Hematopoietic multipotent progenitor cell (in vitro differentiated cells): Measurements from ENCODE around the gene BMPR1A. TPM values are rescaled to one million over a fixed set of nuclear protein-coding genes. Genes with fewer than 3 reads are reported as not detected.
"Not testable (repeated sequence)": the region's sequence is repeated elsewhere in the genome, so short reads cannot be mapped to it uniquely, and the experiment has no call there.

ENCODE experiments used
- DNase-seq, 3 donors: peaks; one replicate each; pipeline ENCODE4 v3.0.0-alpha.2; 2011 to 2015; ENCODE audit warnings: low read depth in 2 of 3, low spot score in 2 of 3
- total RNA-seq: library from RNA; depleted of rRNA; stranded (reverse); fragments of >200 nt; gene quantifications from one replicate; pipeline ENCODE4 v1.2.3, GENCODE V29; 2012

Gene BMPR1A
- total RNA-seq, 1 donor: under 0.01 TPM

DNA sequence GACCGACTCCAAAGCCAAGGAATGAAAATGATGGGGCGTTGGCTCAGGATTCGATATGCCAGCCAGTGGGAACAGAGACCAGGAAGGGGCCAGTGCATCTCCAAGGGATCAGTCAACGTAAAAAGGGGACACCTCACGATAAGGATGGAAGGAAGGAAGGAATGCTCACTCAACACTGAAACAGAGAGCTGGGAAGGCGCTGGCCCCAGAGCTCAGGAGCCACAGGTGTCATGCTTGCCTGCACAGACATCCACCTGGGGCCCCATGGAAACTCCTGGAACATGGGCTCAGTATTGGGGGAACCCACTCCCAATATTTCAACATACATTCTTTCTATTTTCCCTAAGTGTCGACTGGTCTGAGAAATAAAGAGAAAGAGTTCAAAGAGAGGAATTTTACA lies 195.7 kb downstream of the BMPR1A start:
- DNase-seq: no peak

DNA sequence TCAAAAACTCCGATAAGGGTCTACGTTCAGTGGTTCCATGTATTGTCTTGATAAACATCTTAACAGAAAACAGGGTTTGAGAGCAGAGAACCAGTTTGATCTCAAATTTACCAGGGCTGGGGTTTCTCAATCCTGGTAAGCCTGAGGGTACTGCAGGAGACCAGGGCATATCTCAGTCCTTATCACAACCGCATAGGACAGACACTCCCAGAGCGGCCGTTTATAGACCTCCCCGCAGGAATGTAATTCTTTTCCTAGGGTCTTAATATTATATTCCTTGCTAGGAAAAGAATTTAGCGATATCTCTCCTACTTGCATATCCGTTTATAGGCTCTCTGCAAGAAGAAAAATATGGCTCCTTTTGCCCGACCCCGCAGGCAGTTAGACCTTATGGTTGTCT lies 196.3 kb downstream of the BMPR1A start:
- not testable (repeated sequence) for DNase-seq

DNA sequence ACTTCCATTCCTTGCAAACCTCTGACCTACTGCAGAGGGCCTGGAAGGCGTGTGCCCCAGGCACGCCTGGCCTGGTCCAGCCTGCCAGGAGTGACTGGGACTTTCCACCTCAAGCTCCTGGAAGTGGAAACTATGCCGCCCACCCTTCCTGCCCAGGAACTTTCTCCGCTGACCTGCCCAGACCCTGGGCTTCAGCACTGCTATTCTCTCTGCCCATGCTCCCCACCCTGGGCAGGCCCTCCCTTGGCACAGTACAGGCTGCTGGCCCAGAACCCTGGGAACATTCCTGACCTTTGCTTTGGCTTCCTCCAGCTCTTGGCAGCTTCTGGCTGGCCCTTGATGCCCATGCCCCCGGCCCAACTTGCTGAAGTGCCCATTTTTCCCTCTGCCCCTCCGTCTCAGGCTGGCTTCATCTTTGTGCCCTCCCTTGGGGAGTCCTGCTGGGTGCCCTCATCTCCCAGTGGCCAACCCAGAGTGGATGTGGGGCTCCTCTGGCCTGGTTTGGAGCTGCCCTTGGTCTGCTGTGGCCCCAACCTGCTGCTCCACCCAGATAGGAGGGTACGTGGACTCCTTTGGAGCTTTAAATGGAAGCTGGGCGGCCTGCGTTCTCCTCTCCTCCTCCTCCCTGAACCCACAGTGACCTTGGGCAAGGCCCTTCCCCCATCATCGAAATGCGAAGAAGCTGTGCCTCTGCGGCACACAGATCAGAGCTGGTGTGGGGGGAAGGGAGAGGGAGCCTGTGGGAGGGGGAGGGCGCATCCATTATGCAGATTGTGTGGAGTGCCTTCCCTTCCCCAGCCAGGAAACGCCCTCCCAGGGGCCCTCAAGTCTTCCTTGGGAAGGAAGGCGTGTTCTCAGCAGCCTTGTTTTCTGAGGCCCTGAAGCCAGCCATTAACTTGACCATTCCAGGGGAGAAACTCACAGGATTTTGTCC lies 197.6 kb downstream of the BMPR1A start:
- no peak for DNase-seq

- DNase-seq: no peak
Measured at GRCh38 chr10:86954681-86955500, 198.5 kb downstream of the BMPR1A start.

DNA sequence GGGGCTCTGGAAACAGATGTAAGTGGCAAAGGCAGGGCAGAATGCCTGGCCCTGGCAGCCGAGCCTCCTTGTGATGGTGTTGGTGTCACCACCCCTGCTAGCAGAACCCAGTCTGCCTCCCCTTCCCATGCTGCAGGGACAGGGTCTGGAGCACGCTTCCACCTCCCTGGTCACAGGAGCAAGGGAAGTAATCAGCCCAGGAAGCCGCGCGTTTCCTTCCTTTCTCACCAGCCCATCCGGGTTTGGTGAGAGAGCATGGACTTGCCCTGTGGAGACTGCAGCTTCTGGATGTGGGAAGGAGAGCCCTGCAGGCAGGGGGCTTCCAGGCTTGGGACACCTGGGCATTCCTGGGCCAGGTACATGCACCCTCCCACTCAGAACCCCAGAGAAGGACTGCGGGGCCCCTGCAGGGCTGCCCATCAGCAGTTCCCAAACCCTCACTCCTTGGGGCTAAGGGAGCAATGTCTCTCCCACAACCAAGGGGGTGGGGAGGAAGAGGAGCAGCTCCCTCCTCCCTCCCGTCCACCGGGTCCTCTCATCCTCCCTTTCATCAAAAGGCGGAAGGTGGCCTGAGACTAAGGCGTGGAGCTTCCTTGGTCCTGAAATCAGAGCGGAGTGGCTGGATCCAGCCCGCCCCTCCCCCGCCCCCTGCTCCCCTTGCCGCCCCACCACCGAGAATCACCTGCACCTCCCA lies 199.2 kb downstream of the BMPR1A start:
- DNase-seq: no peak

- no peak for DNase-seq
Measured at GRCh38 chr10:86956195-86956847, 199.9 kb downstream of the BMPR1A start.

DNA sequence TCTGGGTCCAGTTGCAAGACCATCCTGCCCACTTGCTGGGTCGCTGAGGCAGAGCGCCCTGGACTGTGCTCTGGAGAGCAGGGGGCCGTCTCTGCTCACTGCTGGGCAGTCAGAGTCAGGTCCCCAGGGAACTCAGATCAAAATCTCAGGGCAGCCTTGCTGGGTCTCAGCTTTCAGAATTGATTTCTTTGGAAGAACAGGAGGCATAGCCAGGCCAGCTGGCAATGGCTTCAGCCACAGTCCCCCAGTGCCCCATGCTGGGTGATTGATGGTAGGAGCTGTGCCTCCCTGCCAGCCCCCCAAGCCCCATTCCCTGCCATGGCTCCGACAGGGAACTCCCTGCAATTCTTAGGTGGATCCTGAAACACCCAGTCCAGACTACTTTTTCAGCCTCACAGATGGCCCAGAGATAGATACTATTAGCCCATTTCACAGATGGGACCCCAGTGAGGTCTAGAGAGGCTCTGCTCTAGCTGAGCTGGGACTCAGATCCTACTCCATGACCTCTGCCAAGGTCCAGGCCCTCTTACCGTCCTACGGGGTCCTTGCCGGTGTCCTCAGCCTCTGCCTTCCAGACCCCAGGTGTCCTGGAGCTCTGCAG lies 200.5 kb downstream of the BMPR1A start:
- DNase-seq: no peak

DNA sequence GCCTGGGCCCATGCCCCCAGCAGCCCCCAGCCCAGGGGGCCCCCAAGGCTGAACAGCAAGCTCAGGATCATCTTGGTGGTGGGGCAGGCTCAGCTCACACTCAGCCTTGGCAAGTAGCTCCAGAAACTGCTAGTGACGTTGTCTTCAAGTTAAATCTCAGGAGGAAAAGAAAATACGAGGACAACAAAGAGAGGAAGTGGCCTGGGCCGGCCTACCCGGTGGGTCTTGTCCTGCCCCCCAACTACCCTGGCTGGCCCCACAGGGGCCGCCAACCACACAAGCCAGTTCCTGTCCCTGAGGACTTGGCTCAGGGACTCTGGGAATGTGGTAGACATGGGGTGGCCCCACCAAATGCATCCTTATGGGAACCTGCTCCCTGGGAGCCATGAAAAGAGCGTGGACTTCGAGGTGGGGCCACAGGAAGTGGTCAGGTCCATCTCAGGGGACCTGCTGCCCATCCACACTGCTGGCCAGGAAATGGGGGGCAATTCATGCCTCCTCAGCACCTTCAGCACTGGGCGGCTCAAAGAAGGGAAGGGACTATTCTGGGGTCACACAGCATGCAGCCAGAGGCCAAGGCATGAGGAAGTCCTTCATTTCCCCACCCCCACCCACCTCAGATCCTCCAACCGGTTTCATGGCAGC lies 201.2 kb downstream of the BMPR1A start, which contains the start of gene MMRN2:
Gene MMRN2, minus strand, starts transcription at position 145 of the 645 bp plus-strand sequence. Its CDS starts 74 bp downstream, at position 71.
- DNase-seq: no peak

DNA sequence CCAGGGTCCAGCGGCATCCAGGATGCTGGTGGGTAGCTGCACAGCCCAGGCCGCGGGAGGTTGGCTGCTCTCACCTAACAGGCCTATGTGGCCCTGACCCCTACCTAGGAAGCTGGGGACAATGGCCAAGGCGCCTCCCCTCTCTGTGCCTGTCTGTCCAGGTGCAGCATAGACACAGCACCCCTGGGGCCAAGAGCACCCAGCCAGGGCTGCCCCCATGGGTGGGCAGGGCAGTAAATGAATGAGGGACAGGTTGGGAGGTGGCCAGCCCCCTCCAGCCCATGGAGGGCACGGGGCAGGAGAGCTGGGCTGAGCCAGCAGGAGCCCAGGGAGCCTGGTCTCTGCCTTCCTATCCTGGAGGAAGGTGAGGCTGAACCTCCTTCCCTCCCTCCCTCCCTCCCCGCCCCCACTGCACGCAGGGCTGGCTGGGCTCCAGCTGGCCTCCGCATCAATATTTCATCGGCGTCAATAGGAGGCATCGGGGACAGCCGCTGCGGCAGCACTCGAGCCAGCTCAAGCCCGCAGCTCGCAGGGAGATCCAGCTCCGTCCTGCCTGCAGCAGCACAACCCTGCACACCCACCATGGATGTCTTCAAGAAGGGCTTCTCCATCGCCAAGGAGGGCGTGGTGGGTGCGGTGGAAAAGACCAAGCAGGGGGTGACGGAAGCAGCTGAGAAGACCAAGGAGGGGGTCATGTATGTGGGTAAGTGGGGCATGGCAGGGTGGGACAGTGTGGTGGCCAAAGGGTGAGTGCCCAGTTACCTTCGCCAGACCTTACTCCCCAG lies 201.9 kb downstream of the BMPR1A start, which contains the start of gene SNCG:
Gene SNCG, plus strand, starts transcription at position 484 of the 785 bp plus-strand sequence. Its CDS starts 99 bp downstream, at position 583.
- no peak for DNase-seq

- no peak for DNase-seq
Measured at GRCh38 chr10:86958901-86959736, 202.7 kb downstream of the BMPR1A start.

DNA sequence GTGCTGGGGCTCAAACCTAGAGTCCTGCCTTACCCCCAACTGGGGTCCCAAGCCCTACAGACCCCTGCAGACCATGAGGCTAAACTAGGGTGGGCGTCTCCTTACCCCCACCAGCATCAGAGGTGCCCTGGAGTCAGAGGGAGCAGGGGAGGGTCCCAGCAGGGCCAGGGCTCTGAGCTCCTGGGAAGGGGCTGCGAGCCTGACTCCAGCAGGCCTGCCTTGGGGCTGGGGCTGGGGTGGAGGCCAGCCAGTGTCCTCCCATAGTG lies 203.3 kb downstream of the BMPR1A start:
- no peak for DNase-seq

DNA sequence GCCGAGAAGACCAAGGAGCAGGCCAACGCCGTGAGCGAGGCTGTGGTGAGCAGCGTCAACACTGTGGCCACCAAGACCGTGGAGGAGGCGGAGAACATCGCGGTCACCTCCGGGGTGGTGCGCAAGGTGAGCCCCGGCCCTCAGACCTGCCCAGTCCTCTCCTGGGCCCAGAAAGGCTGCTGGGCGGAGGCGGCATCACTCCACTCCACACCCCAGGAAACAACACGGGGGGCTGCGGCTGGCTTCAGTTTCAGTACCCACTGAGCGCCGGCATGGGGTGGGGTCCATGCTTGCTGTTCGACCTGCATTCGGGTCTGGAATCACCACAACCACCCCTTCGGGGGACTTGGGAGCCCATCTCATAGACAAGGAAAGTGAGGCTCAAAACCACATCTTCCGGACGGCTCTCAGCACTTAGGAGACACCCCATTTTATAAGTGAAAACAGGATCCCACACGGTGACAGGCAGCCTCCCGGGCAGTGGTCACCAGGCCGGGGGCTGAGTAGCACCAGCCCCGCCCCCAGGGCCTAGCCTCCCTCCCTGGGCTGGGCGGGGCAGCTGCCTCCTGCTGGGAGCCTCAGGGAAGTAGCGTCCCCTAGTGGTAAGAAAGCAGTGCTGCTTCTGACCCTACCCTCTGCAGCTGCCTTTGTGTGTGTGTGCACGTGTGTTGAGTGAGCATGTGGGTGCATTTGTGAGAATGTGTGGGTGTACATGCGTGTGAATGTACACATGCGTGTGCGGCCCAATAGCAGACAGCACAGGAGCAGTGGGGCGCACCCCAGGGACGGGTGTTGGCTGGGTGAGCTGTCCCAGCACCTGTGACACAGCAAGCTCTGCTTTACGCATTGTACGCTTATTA lies 203.8 kb downstream of the BMPR1A start:
- DNase-seq: peak in 2 of 3 donors; percentile 36 to 47

- no peak for DNase-seq
Measured at GRCh38 chr10:86960863-86961434, 204.5 kb downstream of the BMPR1A start.

DNA sequence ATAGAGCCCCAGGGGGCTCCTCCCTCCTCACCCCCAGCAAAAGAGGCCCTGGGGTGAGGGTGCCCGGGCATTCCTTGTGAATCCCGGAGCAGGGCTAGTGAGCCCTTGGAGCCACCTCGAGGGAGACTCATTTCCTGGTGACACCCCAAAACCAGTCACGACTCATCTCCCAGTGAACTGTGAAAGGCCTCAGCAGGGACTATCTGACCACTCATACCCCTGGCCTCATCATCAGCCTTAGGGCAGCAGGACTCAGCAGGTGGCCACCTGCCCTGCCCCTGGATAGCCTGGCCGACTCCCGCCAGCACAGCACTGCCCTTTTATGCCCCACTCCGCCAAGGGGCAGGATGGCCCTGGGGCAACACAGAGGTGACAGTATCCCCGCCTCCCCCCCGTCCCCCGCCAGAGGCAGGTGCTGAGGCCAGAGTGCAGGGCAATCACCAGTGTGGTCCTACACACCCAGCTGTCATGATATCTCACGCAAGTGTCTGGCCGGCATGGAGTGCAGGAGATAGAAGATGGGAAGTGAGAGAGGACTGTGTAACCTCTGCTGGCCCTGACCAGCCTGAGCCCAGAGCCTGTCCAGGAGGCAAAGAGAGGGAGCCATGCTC lies 205.2 kb downstream of the BMPR1A start:
- no peak for DNase-seq

- peak in 1 of 3 donors; percentile 34 for DNase-seq
Measured at GRCh38 chr10:86962136-86962980, 205.9 kb downstream of the BMPR1A start.
